Transverse colon (tissue), 4 donors: ENCODE measurements around the gene KTN1.

Source experiments
- POLR2AphosphoS5 ChIP-seq, 3 donors: sonication (generic); formaldehyde crosslinking; IDR thresholded peaks; one replicate each; pipeline ENCODE4 v1.6.1; 2016; ENCODE audit warnings: antibody characterized with exemption in 3 of 3
- TF ChIP-seq, protein P1 (sequence below), 5 experiments: fragments of 200-600 bp in 3 of 5; fragments of 450-650 bp in 2 of 5; sonication (generic) in 3 of 5; IDR thresholded peaks; 1 replicate in 2 of 5; 2 replicates in 3 of 5; pipeline ENCODE4 v1.5.1; 2016 to 2017; ENCODE audit warnings: antibody characterized with exemption in 5 of 5, inconsistent platforms in 3 of 5, mild to moderate bottlenecking in 2 of 5, moderate library complexity in 1 of 5

GRCh38 chr14:55661029-55661428, 81.0 kb downstream of the KTN1 start:
- TF ChIP-seq POLR2AphosphoS5 (IDR thresholded peaks at IDR 0.05), result no peak
- TF ChIP-seq, protein P1, sequence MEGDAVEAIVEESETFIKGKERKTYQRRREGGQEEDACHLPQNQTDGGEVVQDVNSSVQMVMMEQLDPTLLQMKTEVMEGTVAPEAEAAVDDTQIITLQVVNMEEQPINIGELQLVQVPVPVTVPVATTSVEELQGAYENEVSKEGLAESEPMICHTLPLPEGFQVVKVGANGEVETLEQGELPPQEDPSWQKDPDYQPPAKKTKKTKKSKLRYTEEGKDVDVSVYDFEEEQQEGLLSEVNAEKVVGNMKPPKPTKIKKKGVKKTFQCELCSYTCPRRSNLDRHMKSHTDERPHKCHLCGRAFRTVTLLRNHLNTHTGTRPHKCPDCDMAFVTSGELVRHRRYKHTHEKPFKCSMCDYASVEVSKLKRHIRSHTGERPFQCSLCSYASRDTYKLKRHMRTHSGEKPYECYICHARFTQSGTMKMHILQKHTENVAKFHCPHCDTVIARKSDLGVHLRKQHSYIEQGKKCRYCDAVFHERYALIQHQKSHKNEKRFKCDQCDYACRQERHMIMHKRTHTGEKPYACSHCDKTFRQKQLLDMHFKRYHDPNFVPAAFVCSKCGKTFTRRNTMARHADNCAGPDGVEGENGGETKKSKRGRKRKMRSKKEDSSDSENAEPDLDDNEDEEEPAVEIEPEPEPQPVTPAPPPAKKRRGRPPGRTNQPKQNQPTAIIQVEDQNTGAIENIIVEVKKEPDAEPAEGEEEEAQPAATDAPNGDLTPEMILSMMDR (IDR thresholded peaks at IDR 0.05), result no peak
